ENCODE results near the gene NT5M. TPM values are rescaled to one million over a fixed set of nuclear protein-coding genes. Genes with fewer than 3 reads are reported as not detected.
A peak's percentile ranks its signal among the peaks of the same experiment; 100 is the strongest.

NT5M gene
- total RNA-seq, 1 donor from 2014 or later = 5.9 TPM

DNA sequence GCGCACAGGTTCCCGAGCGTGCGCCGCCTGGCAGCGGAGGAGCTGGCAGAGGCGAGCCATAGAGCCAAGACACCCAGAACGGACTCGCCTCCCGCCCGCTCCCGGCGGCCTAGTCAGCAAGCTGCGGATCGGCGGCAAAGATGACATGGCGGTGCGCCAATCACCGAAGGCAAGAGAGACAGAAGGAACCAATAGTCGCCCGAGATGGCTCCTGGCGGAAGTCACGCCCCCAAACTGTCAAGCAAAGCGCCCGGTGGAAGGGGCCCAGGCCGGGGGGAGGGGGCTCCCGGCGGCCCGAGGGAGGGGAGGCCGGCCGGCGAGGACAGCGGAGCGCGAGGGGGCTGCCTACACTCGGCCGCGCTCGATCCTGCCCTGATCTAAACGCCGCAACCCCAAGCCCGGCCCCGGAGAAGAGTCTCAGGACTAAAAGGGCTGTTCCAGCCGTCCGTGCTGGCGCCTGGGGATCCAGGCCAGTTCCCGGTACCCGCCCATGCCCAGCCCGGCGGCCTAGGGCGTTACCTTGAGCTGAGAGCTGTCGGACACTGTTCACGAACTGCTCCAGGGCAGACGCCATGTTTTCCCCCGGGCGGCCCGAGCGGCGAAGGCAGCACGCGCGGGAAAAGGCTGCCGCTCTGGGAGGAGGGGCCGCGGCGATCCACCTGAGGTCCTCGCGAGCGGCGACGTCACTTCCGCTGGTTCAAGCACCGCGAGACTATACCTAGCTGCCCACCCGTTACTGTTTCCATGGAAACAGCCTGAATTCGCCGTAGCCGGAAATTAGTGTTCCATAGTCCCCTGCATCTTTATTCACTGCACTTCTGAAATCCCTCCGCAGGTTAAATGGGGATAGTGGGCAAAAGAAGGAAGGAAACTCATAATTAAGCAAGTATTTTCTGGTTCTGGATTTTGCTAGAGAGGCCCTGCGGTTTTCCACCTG is 22.3 kb upstream of the NT5M start, which contains the start of gene COPS3:
Gene COPS3, minus strand, starts transcription at position 634 of the 937 bp plus-strand sequence. Its CDS starts 60 bp downstream, at position 574.
- H3K27me3 Mint-ChIP-seq = peaks cover 3% of the 10 kb centered on the region
- H3K4me3 Mint-ChIP-seq = peak within 1 kb of the TSS; percentile 92
- peaks cover 27% of the 10 kb centered on the region for H3K4me1 Mint-ChIP-seq (ENCODE audit: unreplicated experiment)
- TF ChIP-seq, protein P1, sequence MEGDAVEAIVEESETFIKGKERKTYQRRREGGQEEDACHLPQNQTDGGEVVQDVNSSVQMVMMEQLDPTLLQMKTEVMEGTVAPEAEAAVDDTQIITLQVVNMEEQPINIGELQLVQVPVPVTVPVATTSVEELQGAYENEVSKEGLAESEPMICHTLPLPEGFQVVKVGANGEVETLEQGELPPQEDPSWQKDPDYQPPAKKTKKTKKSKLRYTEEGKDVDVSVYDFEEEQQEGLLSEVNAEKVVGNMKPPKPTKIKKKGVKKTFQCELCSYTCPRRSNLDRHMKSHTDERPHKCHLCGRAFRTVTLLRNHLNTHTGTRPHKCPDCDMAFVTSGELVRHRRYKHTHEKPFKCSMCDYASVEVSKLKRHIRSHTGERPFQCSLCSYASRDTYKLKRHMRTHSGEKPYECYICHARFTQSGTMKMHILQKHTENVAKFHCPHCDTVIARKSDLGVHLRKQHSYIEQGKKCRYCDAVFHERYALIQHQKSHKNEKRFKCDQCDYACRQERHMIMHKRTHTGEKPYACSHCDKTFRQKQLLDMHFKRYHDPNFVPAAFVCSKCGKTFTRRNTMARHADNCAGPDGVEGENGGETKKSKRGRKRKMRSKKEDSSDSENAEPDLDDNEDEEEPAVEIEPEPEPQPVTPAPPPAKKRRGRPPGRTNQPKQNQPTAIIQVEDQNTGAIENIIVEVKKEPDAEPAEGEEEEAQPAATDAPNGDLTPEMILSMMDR (conservative IDR thresholded peaks at IDR 0.05) = no peak
- H3K27ac Mint-ChIP-seq = peak within 1 kb of the TSS; percentile 96
- H3K9me3 Mint-ChIP-seq = no peaks in the 10 kb centered on the region
- H3K36me3 Mint-ChIP-seq = peaks cover 3% of the 10 kb centered on the region
- peak; percentile 96 for DNase-seq (ENCODE audit: extremely low spot score, unreplicated experiment)

DNA sequence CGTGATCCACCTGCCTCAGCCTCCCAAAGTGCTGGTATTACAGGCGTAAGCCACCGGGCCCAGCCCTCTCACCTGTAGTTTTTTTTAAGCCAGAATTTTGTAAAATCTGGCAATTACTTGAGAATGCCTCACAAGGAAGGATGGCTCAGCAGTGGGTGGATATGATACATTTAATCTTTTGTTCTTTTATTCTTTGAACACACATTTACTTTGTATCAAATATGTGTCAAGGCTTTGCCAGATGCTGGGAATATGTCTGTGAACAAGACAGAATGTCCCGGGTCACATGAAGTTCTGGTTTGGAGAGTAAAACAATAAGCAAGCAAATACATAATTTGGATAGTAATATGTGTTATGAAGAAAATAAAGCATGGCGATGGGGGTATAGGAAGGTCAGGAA is 17.2 kb upstream of the NT5M start:
- Mint-ChIP-seq H3K27me3 (peaks cover 3% of the 10 kb centered on the region), H3K9me3 (no peaks in the 10 kb centered on the region), H3K27ac (no peak overlapping the region), H3K4me1 (ENCODE audit: unreplicated experiment) (peaks cover 13% of the 10 kb centered on the region), H3K4me3 (no peak overlapping the region), H3K36me3 (no peaks in the 10 kb centered on the region)
- TF ChIP-seq, protein P1 (conservative IDR thresholded peaks at IDR 0.05) = no peak
- DNase-seq (ENCODE audit: extremely low spot score, unreplicated experiment) = no peak

DNA sequence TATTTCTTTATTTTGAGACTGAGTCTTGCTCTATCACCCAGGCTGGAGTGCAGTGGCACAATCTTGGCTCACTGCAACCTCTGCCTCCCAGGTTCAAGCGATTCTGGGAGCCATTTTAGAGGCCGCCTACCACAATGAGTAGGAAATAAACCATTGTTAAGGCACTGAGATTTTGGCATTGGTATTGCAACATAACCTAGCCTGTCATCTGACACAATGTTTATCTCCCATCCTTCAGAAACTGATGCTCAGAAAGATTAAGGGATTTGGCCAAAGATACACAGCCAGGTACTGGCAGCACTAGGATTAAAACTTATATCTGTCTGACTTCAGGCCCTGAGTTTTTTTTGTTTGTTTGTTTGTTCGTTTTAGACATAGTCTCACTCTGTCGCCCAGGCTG is 14.1 kb upstream of the NT5M start:
- Mint-ChIP-seq H3K4me1 (ENCODE audit: unreplicated experiment) (no peaks in the 10 kb centered on the region), H3K4me3 (no peak overlapping the region), H3K27me3 (no peaks in the 10 kb centered on the region), H3K36me3 (no peaks in the 10 kb centered on the region), H3K9me3 (no peaks in the 10 kb centered on the region), H3K27ac (no peak overlapping the region)
- no peak for DNase-seq (ENCODE audit: extremely low spot score, unreplicated experiment)
- TF ChIP-seq, protein P1 (conservative IDR thresholded peaks at IDR 0.05) = no peak

DNA sequence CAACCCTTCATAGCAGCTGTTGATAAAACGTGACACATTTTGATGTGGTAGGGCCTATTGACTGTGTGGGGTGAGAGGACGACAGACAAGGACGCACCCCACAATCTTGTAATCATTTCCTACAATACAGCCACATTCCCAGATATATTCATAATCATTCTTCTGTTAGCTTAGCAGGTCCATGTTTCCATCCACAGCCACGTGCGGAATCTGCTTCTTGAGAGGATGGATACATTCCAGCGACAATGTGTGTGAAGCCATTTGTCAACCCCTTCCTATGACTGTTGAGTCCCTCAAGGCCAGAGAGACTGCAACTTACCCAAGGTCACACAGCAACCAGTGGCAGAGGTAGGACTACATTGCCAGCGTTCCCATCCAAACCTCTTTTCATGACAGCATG is 13.5 kb upstream of the NT5M start:
- no peaks in the 10 kb centered on the region for H3K36me3 Mint-ChIP-seq
- H3K9me3 Mint-ChIP-seq = no peaks in the 10 kb centered on the region
- H3K4me1 Mint-ChIP-seq (ENCODE audit: unreplicated experiment) = no peaks in the 10 kb centered on the region
- TF ChIP-seq, protein P1 (conservative IDR thresholded peaks at IDR 0.05) = no peak
- H3K4me3 Mint-ChIP-seq = no peak overlapping the region
- DNase-seq (ENCODE audit: extremely low spot score, unreplicated experiment) = no peak
- H3K27me3 Mint-ChIP-seq = no peaks in the 10 kb centered on the region
- no peak overlapping the region for H3K27ac Mint-ChIP-seq

DNA sequence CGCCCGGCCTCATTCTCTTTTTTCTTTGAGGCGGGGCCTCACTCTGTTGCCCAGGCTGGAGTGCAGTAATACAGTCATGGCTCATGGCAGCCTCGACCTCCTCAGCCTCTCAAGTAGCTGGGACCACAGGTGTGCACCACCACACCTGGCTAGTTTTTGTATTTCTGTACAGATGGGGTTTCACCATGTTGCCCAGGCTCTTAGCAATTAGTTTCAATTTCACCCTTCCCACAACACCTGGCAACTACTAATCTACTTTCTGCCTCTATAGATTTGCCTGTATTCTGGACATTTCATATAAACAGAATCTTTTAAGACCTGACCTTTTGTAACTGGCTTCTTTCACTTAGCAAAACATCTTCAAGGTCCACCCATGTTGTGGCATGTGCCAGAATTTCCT is 8.0 kb upstream of the NT5M start:
- Mint-ChIP-seq H3K4me3 (no peak overlapping the region), H3K27ac (no peak overlapping the region), H3K9me3 (no peaks in the 10 kb centered on the region), H3K27me3 (no peaks in the 10 kb centered on the region), H3K4me1 (ENCODE audit: unreplicated experiment) (no peaks in the 10 kb centered on the region), H3K36me3 (no peaks in the 10 kb centered on the region)
- TF ChIP-seq, protein P1 (conservative IDR thresholded peaks at IDR 0.05) = no peak
- DNase-seq (ENCODE audit: extremely low spot score, unreplicated experiment) = no peak
